ENCODE measurements around the gene GLS2. TPM values are rescaled to one million over a fixed set of nuclear protein-coding genes. Genes with fewer than 3 reads are reported as not detected.

The GLS2 gene
- total and polyA plus RNA-seq, 10 of the 15 experiments (the other 5 are each of a cell fraction or from before 2014, with no cell fraction given) = 0.64 to 6.4 (median 3.3) TPM

DNA sequence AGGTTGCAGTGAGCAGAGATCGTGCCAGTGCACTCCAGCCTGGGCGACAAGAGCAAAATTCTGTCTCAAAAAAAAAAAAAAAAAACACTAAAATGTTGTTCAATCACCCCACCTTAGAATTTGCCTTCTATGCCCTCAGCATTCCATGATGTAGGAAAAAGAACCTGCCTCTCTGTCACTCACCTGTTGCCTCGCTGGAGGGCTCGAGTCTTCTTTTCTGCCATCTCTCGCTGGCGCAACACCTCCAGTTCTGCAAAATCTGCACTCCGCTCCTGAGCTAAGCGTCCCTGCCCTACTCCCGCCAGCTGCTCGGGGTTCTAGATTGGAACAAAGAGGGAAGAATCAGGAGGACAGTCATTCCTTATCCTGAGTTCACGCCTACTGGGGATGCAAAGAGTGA, 56.7 kb downstream of the GLS2 start:
- no peak for FAIRE-seq
- H4K20me1 ChIP-seq (ENCODE audit: control insufficient read depth, insufficient read depth) = no peaks in the 10 kb centered on the region
- no peaks in the 10 kb centered on the region; the same call in 1 of the 2 replicates for H3K79me2 ChIP-seq (ENCODE audit: control insufficient read depth, insufficient read depth, low read length)
- no peak for TF ChIP-seq SREBF2 (IDR thresholded peaks at IDR 0.05; ENCODE audit: low read length)
- no peak for TF ChIP-seq SIX5 (IDR thresholded peaks at IDR 0.05; ENCODE audit: low read depth, low read length, severe bottlenecking)
- no peak for TF ChIP-seq STAT1 (conservative IDR thresholded peaks at IDR 0.05)
- TF ChIP-seq, protein P1, sequence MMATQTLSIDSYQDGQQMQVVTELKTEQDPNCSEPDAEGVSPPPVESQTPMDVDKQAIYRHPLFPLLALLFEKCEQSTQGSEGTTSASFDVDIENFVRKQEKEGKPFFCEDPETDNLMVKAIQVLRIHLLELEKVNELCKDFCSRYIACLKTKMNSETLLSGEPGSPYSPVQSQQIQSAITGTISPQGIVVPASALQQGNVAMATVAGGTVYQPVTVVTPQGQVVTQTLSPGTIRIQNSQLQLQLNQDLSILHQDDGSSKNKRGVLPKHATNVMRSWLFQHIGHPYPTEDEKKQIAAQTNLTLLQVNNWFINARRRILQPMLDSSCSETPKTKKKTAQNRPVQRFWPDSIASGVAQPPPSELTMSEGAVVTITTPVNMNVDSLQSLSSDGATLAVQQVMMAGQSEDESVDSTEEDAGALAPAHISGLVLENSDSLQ (IDR thresholded peaks at IDR 0.05) = no peak
- TF ChIP-seq, protein P2, sequence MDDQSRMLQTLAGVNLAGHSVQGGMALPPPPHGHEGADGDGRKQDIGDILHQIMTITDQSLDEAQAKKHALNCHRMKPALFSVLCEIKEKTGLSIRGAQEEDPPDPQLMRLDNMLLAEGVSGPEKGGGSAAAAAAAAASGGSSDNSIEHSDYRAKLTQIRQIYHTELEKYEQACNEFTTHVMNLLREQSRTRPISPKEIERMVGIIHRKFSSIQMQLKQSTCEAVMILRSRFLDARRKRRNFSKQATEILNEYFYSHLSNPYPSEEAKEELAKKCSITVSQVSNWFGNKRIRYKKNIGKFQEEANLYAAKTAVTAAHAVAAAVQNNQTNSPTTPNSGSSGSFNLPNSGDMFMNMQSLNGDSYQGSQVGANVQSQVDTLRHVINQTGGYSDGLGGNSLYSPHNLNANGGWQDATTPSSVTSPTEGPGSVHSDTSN (IDR thresholded peaks at IDR 0.05; ENCODE audit: insufficient replicate concordance, low read depth, low read length) = no peak
- TF ChIP-seq TARDBP (IDR thresholded peaks at IDR 0.05; ENCODE audit: borderline replicate concordance) = no peak
- TF ChIP-seq ESRRA (IDR thresholded peaks at IDR 0.05; ENCODE audit: low read length) = no peak
- TF ChIP-seq, protein P3, sequence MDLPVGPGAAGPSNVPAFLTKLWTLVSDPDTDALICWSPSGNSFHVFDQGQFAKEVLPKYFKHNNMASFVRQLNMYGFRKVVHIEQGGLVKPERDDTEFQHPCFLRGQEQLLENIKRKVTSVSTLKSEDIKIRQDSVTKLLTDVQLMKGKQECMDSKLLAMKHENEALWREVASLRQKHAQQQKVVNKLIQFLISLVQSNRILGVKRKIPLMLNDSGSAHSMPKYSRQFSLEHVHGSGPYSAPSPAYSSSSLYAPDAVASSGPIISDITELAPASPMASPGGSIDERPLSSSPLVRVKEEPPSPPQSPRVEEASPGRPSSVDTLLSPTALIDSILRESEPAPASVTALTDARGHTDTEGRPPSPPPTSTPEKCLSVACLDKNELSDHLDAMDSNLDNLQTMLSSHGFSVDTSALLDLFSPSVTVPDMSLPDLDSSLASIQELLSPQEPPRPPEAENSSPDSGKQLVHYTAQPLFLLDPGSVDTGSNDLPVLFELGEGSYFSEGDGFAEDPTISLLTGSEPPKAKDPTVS (IDR thresholded peaks at IDR 0.05; ENCODE audit: low read depth, low read length) = no peak
- TF ChIP-seq, protein P4, sequence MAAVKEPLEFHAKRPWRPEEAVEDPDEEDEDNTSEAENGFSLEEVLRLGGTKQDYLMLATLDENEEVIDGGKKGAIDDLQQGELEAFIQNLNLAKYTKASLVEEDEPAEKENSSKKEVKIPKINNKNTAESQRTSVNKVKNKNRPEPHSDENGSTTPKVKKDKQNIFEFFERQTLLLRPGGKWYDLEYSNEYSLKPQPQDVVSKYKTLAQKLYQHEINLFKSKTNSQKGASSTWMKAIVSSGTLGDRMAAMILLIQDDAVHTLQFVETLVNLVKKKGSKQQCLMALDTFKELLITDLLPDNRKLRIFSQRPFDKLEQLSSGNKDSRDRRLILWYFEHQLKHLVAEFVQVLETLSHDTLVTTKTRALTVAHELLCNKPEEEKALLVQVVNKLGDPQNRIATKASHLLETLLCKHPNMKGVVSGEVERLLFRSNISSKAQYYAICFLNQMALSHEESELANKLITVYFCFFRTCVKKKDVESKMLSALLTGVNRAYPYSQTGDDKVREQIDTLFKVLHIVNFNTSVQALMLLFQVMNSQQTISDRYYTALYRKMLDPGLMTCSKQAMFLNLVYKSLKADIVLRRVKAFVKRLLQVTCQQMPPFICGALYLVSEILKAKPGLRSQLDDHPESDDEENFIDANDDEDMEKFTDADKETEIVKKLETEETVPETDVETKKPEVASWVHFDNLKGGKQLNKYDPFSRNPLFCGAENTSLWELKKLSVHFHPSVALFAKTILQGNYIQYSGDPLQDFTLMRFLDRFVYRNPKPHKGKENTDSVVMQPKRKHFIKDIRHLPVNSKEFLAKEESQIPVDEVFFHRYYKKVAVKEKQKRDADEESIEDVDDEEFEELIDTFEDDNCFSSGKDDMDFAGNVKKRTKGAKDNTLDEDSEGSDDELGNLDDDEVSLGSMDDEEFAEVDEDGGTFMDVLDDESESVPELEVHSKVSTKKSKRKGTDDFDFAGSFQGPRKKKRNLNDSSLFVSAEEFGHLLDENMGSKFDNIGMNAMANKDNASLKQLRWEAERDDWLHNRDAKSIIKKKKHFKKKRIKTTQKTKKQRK (IDR thresholded peaks at IDR 0.05; ENCODE audit: low read depth, low read length) = no peak
- TF ChIP-seq, protein P5, sequence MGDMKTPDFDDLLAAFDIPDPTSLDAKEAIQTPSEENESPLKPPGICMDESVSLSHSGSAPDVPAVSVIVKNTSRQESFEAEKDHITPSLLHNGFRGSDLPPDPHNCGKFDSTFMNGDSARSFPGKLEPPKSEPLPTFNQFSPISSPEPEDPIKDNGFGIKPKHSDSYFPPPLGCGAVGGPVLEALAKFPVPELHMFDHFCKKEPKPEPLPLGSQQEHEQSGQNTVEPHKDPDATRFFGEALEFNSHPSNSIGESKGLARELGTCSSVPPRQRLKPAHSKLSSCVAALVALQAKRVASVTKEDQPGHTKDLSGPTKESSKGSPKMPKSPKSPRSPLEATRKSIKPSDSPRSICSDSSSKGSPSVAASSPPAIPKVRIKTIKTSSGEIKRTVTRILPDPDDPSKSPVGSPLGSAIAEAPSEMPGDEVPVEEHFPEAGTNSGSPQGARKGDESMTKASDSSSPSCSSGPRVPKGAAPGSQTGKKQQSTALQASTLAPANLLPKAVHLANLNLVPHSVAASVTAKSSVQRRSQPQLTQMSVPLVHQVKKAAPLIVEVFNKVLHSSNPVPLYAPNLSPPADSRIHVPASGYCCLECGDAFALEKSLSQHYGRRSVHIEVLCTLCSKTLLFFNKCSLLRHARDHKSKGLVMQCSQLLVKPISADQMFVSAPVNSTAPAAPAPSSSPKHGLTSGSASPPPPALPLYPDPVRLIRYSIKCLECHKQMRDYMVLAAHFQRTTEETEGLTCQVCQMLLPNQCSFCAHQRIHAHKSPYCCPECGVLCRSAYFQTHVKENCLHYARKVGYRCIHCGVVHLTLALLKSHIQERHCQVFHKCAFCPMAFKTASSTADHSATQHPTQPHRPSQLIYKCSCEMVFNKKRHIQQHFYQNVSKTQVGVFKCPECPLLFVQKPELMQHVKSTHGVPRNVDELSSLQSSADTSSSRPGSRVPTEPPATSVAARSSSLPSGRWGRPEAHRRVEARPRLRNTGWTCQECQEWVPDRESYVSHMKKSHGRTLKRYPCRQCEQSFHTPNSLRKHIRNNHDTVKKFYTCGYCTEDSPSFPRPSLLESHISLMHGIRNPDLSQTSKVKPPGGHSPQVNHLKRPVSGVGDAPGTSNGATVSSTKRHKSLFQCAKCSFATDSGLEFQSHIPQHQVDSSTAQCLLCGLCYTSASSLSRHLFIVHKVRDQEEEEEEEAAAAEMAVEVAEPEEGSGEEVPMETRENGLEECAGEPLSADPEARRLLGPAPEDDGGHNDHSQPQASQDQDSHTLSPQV (IDR thresholded peaks at IDR 0.05) = no peak
- no peak for TF ChIP-seq SREBF1 (IDR thresholded peaks at IDR 0.05; ENCODE audit: low read length)
- no peak for TF ChIP-seq CBFB (IDR thresholded peaks at IDR 0.05; ENCODE audit: low read depth)
- no peak for TF ChIP-seq WRNIP1 (IDR thresholded peaks at IDR 0.05; ENCODE audit: borderline replicate concordance, low read depth, low read length)
- TF ChIP-seq RB1 (IDR thresholded peaks at IDR 0.05; ENCODE audit: borderline replicate concordance) = no peak
- POLR2A ChIA-PET = no interaction called here
- WGBS (ENCODE audit: insufficient coverage, insufficient replicate concordance, low lambda C conversion rate, missing lambda C conversion rate) = 96% methylated on average over 10 of the region's 11 CpGs
- H3K9me3 ChIP-seq (replicated peaks; ENCODE audit: control insufficient read depth, insufficient read depth, low read length) = no peaks in the 10 kb centered on the region
- BruUV-seq (replicated peaks) = no TSS peak
- intact Hi-C loops (cut with micrococcal nuclease; ENCODE audit: unreplicated experiment) = no loop called here
- H3K27me3 ChIP-seq (replicated peaks in 1 of 2; ENCODE audit: control insufficient read depth in 2 of 2, insufficient read depth in 2 of 2, low read length in 1 of 2) = no peaks in the 10 kb centered on the region
- DNase-seq (ENCODE audit: low read depth, low spot score) = no peak
- no peak overlapping the region for H2AFZ ChIP-seq (ENCODE audit: control insufficient read depth, low read depth, low read length)
- H3K36me3 ChIP-seq (ENCODE audit: control insufficient read depth in 2 of 2, insufficient read depth in 2 of 2, low read length in 1 of 2) = peaks cover 17 to 19% of the 10 kb centered on the region in 2 experiments; a peak in 3 of 4 replicates
- SMC1A ChIA-PET (ENCODE audit: uncharacterized antibody, unreplicated experiment) = no interaction called here
- H3K4me2 ChIP-seq (ENCODE audit: control insufficient read depth, insufficient read depth) = no peak overlapping the region
- H3K27ac ChIP-seq (ENCODE audit: control insufficient read depth, insufficient read depth) = no peak overlapping the region
- H3K4me1 ChIP-seq (ENCODE audit: control insufficient read depth, insufficient read depth, low read length) = no peaks in the 10 kb centered on the region
- no peak for ATAC-seq
- in situ Hi-C loops (cut with MboI) = no loop called here
- RAD21 ChIA-PET (ENCODE audit: unreplicated experiment) = interaction anchor here (1.0 kb wide), 1 partner anchor 33 kb away, joined by 3 read pairs; no protein-coding TSS in a partner anchor
- no peak overlapping the region for H3K9ac ChIP-seq (ENCODE audit: control insufficient read depth, insufficient read depth, low read length)
- H3K4me3 ChIP-seq = no peak overlapping the region
- CTCF ChIA-PET = interaction anchor here (0.7 kb wide), 1 partner anchor 353 kb away, joined by 3 read pairs; no protein-coding TSS in a partner anchor

Measured in GM12878 (cell line).